ENCODE data around the gene COX20. TPM values are rescaled to one million over a fixed set of nuclear protein-coding genes. Genes with fewer than 3 reads are reported as not detected.

COX20 gene, protein sequence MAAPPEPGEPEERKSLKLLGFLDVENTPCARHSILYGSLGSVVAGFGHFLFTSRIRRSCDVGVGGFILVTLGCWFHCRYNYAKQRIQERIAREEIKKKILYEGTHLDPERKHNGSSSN
- 42.3 to 50.7 TPM (median 47.1 TPM) in 5 replicates for total RNA-seq (2022; extraction: Qiagen RNA extraction)

DNA sequence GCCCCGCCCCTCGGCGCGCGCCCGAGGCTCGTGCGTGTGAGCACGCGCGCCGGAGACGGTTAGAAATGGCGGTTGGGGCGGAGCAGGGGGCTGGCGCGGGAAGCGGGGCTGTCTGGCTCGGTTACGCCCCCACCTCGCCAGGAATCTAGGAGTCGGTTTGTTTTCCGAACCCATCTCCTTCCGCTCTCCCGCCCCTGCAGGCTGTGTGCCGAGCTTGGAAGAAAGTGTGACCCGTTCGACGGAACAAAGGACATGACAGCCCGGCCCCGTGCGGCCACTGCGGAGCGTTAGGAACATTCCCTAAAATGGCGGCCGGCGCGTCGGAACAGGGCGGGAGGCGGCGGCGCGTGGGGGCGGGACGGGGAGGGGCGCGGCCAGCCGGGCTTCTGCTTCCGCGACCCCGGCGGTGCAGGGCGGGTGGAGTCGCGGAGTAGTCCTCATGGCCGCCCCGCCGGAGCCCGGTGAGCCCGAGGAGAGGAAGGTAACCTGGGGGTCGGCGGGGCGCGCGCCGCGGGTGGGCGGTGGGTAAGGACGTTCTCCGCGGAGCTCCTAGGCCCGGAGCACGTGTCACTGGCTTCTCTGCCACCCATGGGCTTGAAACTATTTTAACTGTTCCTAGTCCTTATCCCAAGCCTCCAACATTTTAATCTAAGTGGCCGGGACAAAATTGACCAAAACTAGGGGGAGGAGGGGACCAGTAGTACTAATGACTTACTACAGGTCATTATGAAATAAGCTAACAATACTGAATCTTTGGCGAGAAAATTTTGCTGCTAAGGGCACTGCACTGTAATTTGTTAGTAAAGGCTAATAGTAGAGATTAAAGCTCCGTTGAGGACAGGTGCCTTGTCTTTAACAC, at the start of gene COX20:
Gene COX20, plus strand, starts transcription at position 383 of the 859 bp plus-strand sequence. Its CDS starts 57 bp downstream, at position 440.

DNA sequence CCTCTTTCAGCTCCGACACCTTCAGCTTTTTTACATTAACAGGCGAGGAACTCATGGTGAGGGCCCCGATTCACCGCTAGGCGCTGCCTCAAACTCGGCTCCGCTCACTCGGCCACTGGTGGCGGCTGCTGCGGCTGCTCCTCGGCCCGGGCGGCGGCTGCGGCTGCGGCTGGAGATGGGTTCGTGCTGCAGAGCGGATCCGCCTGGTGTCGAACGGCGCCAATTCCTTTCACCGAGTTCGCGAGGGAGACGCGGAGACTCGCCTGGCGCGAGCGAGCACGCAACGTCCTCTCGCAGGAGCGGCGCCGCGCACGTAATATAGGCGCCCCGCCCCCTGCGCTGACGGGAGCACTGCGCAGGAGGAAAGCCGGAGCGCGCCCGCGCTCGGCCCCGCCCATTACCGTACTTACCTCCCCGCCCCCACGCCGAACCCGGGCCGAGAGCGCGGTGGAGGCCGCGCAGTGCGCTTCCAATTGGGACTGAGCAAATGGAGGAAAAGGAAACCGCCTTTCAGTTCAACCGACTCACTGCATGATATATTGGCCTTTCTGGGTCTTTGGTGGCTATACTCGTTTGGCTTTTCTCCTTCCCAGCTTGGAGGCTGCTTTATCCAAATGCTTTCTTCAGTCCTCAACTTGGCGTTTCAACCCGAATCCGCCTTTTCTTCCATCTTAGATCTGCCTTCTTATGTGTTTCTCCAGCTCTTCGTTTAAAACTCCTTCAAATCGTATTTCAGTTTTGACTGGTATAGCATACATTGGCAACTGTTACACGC, 29.0 kb downstream of the COX20 start, which contains the start of gene HNRNPU:
Gene HNRNPU, minus strand, starts transcription at position 291 of the 775 bp plus-strand sequence. Its CDS starts 236 bp downstream, at position 55.

Other genes starting within 250 kb of the COX20 start
- gene DESI2, start 182.5 kb upstream of the COX20 start, total RNA-seq (2022; extraction: Qiagen RNA extraction): 27.2 to 34.6 TPM (median 31.9 TPM) in 5 replicates
- gene HNRNPU, start 28.9 kb downstream of the COX20 start, total RNA-seq (2022; extraction: Qiagen RNA extraction): 389 to 411 TPM (median 398 TPM) in 5 replicates